Erythroblast (primary cell): ENCODE results near the gene THAP3.

Experiments
- GATA1 ChIP-seq: IDR thresholded peaks from 2 replicates; pipeline ENCODE4 v1.6.1; 2011; ENCODE audit warnings: low read depth, mild to moderate bottlenecking, control low read depth, low read length, moderate library complexity
- POLR2A ChIP-seq: IDR thresholded peaks from 2 replicates; pipeline ENCODE4 v1.6.1; 2011; ENCODE audit warnings: mild to moderate bottlenecking, low read length

DNA sequence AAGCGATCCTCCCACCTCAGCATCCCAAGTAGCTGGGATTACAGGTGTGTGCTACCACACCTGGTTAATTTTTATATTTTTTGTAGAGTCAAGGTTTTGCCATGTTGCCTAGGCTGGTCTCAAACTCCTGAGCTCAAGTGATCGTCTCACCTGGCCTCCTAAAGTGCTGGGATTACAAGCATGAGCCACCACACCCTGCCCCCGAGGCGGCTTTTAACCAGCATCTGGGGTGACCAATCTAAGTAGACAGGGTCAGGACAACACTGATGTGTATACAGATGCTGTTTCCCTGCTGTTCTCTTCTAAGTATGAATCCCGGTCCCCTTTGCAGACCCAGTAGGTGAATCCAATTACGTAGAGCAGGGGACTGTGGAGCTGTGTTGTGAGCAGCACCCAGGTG is 23.9 kb downstream of the THAP3 start:
- TF ChIP-seq POLR2A (no peak), GATA1 (no peak)
